HG02678 (cell line): Measurements from ENCODE around the gene NUPR1.
"Not testable (repeated sequence)": the region's sequence is repeated elsewhere in the genome, so short reads cannot be mapped to it uniquely, and the experiment has no call there.

Experiments
- ATAC-seq: cut with Tn5 transposase; IDR thresholded peaks from one replicate; pipeline ENCODE4 v1.9.1; 2021; ENCODE audit warnings: mild to moderate bottlenecking, moderate library complexity; ENCODE audit not compliant: unreplicated experiment

The NUPR1 gene

GRCh38 chr16:28538733-28539596 is at the start of gene NUPR1:
NUPR1 (minus strand) TSS chr16:28538974; CDS start chr16:28538907, 67 bp downstream.
- ATAC-seq, result no peak

GRCh38 chr16:28587386-28587785 is 48.6 kb upstream of the NUPR1 start:
- no peak for ATAC-seq

- ATAC-seq, result no peak
Observed at GRCh38 chr16:28586466-28586865, 47.7 kb upstream of the NUPR1 start.

- ATAC-seq, result no peak
Observed at GRCh38 chr16:28585674-28586073, 46.9 kb upstream of the NUPR1 start.

GRCh38 chr16:28580726-28581315 is 42.0 kb upstream of the NUPR1 start:
- no peak for ATAC-seq

- ATAC-seq, result no peak
Observed at GRCh38 chr16:28575446-28576109, 36.8 kb upstream of the NUPR1 start.

GRCh38 chr16:28574925-28575324 is 36.2 kb upstream of the NUPR1 start:
- ATAC-seq, result no peak

GRCh38 chr16:28573738-28574718 is 35.3 kb upstream of the NUPR1 start:
- ATAC-seq, result no peak

GRCh38 chr16:28572696-28573510 is 34.1 kb upstream of the NUPR1 start:
- no peak for ATAC-seq

GRCh38 chr16:28569968-28570752 is 31.4 kb upstream of the NUPR1 start:
- ATAC-seq, result no peak

- ATAC-seq, result no peak
Observed at GRCh38 chr16:28569021-28569420, 30.2 kb upstream of the NUPR1 start.

GRCh38 chr16:28567292-28567691 is 28.5 kb upstream of the NUPR1 start:
- no peak for ATAC-seq

- ATAC-seq, result not testable (repeated sequence)
Observed at GRCh38 chr16:28566233-28566925, 27.6 kb upstream of the NUPR1 start.

GRCh38 chr16:28563218-28563617 is 24.4 kb upstream of the NUPR1 start:
- no peak for ATAC-seq

- ATAC-seq, result no peak
Observed at GRCh38 chr16:28562199-28562598, 23.4 kb upstream of the NUPR1 start.

- ATAC-seq, result no peak
Observed at GRCh38 chr16:28561557-28562187, 22.9 kb upstream of the NUPR1 start.

- no peak for ATAC-seq
Observed at GRCh38 chr16:28558456-28558855, 19.7 kb upstream of the NUPR1 start.

GRCh38 chr16:28556914-28557320 is 18.1 kb upstream of the NUPR1 start:
- no peak for ATAC-seq
